Spleen (tissue), 11 donors: ENCODE measurements around the gene PKP4. TPM values are rescaled to one million over a fixed set of nuclear protein-coding genes. Genes with fewer than 3 reads are reported as not detected.

Source experiments
- DNase-seq: peaks from one replicate; pipeline ENCODE4 v3.0.0-alpha.2; 2020
- H3K27ac ChIP-seq, 8 donors: fragments of 200-600 bp; sonication (generic) in 7 of 8; 1 replicate in 4 of 8; 2 replicates in 4 of 8; pipeline versions ENCODE4 v1.5.0 to v1.8.0; 2016 to 2021; ENCODE audit warnings: inconsistent platforms in 4 of 8, mild to moderate bottlenecking in 4 of 8, moderate library complexity in 1 of 8
- H3K27me3 ChIP-seq, 7 donors: fragments of 200-600 bp; sonication (generic) in 6 of 7; replicated peaks in 1 of 7; 1 replicate in 4 of 7; 2 replicates in 3 of 7; pipeline versions ENCODE4 v1.5.0 to v1.8.0; 2016 to 2021; ENCODE audit warnings: inconsistent platforms in 3 of 7, mild to moderate bottlenecking in 1 of 7
- H3K36me3 ChIP-seq, 6 donors: fragments of 200-600 bp; sonication (generic) in 5 of 6; 1 replicate in 4 of 6; 2 replicates in 2 of 6; pipeline versions ENCODE4 v1.5.0 to v1.8.0; 2016 to 2021; ENCODE audit warnings: inconsistent platforms in 2 of 6
- H3K4me1 ChIP-seq, 6 donors: fragments of 200-600 bp; sonication (generic) in 5 of 6; 1 replicate in 3 of 6; 2 replicates in 3 of 6; pipeline versions ENCODE4 v1.5.0 to v1.8.0; 2016 to 2021; ENCODE audit warnings: inconsistent platforms in 3 of 6
- H3K4me3 ChIP-seq, 8 donors: fragments of 200-600 bp; sonication (generic) in 7 of 8; 1 replicate in 4 of 8; 2 replicates in 4 of 8; pipeline versions ENCODE4 v1.5.0 to v1.8.0; 2016 to 2021; ENCODE audit warnings: inconsistent platforms in 4 of 8, mild to moderate bottlenecking in 4 of 8, moderate library complexity in 2 of 8
- H3K9me3 ChIP-seq, 8 donors: fragments of 200-600 bp; sonication (generic) in 7 of 8; 1 replicate in 4 of 8; 2 replicates in 4 of 8; pipeline versions ENCODE4 v1.5.0 to v1.8.0; 2016 to 2021; ENCODE audit warnings: inconsistent platforms in 4 of 8
- CTCF ChIP-seq, 11 experiments: fragments of 200-600 bp in 7 of 11; fragments of 450-650 bp in 4 of 11; sonication (generic) in 4 of 11; IDR thresholded peaks in 8 of 11; conservative IDR thresholded peaks in 3 of 11; 1 replicate in 7 of 11; 2 replicates in 4 of 11; pipeline versions ENCODE4 v1.4.0 to v1.8.0; 2016 to 2021; ENCODE audit warnings: antibody characterized with exemption in 11 of 11, inconsistent platforms in 4 of 11, mild to moderate bottlenecking in 1 of 11
- POLR2A ChIP-seq, 3 donors: fragments of 450-650 bp; IDR thresholded peaks; one replicate each; pipeline ENCODE4 v1.5.1; 2017; ENCODE audit warnings: antibody characterized with exemption in 3 of 3, mild to moderate bottlenecking in 1 of 3
- POLR2AphosphoS5 ChIP-seq, 3 donors: sonication (generic); formaldehyde crosslinking; IDR thresholded peaks; one replicate each; pipeline ENCODE4 v1.5.1; 2017; ENCODE audit warnings: antibody characterized with exemption in 3 of 3
- WGBS, 5 donors: extraction: QIAGEN DNeasy Blood & Tissue Kit in 3 of 5; methylation state at CpG; one replicate each; pipeline versions ENCODE4 v1.1.5 to v1.1.7; 2013 to 2018; 5-methylcytosine and 5-hydroxymethylcytosine counted together
- intact Hi-C: fragments of 100-400 bp; cut with DNase I; formaldehyde crosslinking; loops from one replicate; pipeline ENCODE4 v1.15.0; 2023; ENCODE audit warnings: low total_unique reads
- polyA plus RNA-seq, 3 donors: library from polyadenylated mRNA; stranded (reverse); fragments of 200-250 nt; gene quantifications; one replicate each; pipeline ENCODE4 v1.2.1, GENCODE V29; 2013
- total RNA-seq, 7 donors: library from RNA; depleted of rRNA in 3 of 7; stranded (reverse); fragments of >200 nt in 3 of 7; fragmentation: NEBNext Ultra II Directional in 4 of 7; extraction: Animal tissue kit (Norgen Biotek cat#: 25700) in 4 of 7; gene quantifications; one replicate each; pipeline versions ENCODE4 v1.1.0 to v1.2.1, GENCODE V29; 2016 to 2021
- donor health status: healthy with polysubstance abuse.
- donor health status: DM: no; HTN: no; CAD: no; lungs with moderate emphysema.
- donor health status: DM: no; HTN: no; CAD: no.
- donor health status: Bipolar disorder and iron deficiency.
- donor health status: healthy.
- donor health status: DM: no; HTN: no; CAD: no.
- donor health status: DM: yes; HTN: yes; CAD: no.

The PKP4 gene
- total and polyA plus RNA-seq, 10 donors = 4.9 to 53.5 (median 29.2) TPM

GRCh38 chr2:158624961-158625360 is 168.2 kb downstream of the PKP4 start:
- Histone ChIP-seq H3K27me3 (no peaks in the 10 kb centered on the region), H3K4me3 (no peak overlapping the region), H3K27ac (no peak overlapping the region), H3K9me3 (no peaks in the 10 kb centered on the region), H3K36me3 (peaks cover 0 to 66% (median 5%) of the 10 kb centered on the region in 6 donors), H3K4me1 (no peaks in the 10 kb centered on the region)
- no peak for DNase-seq
- TF ChIP-seq CTCF (IDR thresholded peaks at IDR 0.05 in 8 of 11, conservative IDR thresholded peaks at IDR 0.05 in 3 of 11) (no peak), POLR2AphosphoS5 (IDR thresholded peaks at IDR 0.05) (no peak), POLR2A (IDR thresholded peaks at IDR 0.05) (no peak)
- intact Hi-C loops = no loop called here
- WGBS, 5 donors = 97% methylated on average over 19 of the region's 19 CpGs

GRCh38 chr2:158629116-158629515 is 172.4 kb downstream of the PKP4 start:
- TF ChIP-seq POLR2A (IDR thresholded peaks at IDR 0.05) (no peak), CTCF (IDR thresholded peaks at IDR 0.05 in 8 of 11, conservative IDR thresholded peaks at IDR 0.05 in 3 of 11) (no peak), POLR2AphosphoS5 (IDR thresholded peaks at IDR 0.05) (no peak)
- WGBS, 5 donors = 67 to 81% (median 77%) methylated on average over 5 of the region's 5 CpGs
- Histone ChIP-seq H3K36me3 (peaks cover 0 to 65% (median 11%) of the 10 kb centered on the region in 6 donors), H3K27ac (no peak overlapping the region), H3K4me1 (no peaks in the 10 kb centered on the region), H3K9me3 (no peaks in the 10 kb centered on the region), H3K4me3 (no peak overlapping the region), H3K27me3 (no peaks in the 10 kb centered on the region)
- intact Hi-C loops = no loop called here
- no peak for DNase-seq

GRCh38 chr2:158633261-158633660 is 176.5 kb downstream of the PKP4 start:
- Histone ChIP-seq H3K27me3 (no peaks in the 10 kb centered on the region), H3K9me3 (no peaks in the 10 kb centered on the region), H3K4me1 (no peaks in the 10 kb centered on the region), H3K27ac (no peak overlapping the region), H3K36me3 (peaks cover 0 to 62% (median 9%) of the 10 kb centered on the region in 6 donors), H3K4me3 (no peak overlapping the region)
- no peak for TF ChIP-seq POLR2A (IDR thresholded peaks at IDR 0.05)
- intact Hi-C loops = no loop called here
- WGBS, 5 donors = 92 to 97% (median 95%) methylated on average over 2 of the region's 2 CpGs
- no peak for DNase-seq

GRCh38 chr2:158634627-158635026 is 177.9 kb downstream of the PKP4 start:
- H3K27ac ChIP-seq = no peak overlapping the region
- H3K27me3 ChIP-seq = no peaks in the 10 kb centered on the region
- H3K36me3 ChIP-seq = peaks cover 0 to 63% (median 9%) of the 10 kb centered on the region in 6 donors
- no peaks in the 10 kb centered on the region for H3K4me1 ChIP-seq
- WGBS, 5 donors = 77 to 88% (median 82%) methylated on average over 5 of the region's 5 CpGs
- H3K4me3 ChIP-seq = no peak overlapping the region
- DNase-seq = no peak
- TF ChIP-seq CTCF (IDR thresholded peaks at IDR 0.05 in 8 of 11, conservative IDR thresholded peaks at IDR 0.05 in 3 of 11) = no peak
- no peak for TF ChIP-seq POLR2AphosphoS5 (IDR thresholded peaks at IDR 0.05)
- TF ChIP-seq POLR2A (IDR thresholded peaks at IDR 0.05) = no peak
- no peaks in the 10 kb centered on the region for H3K9me3 ChIP-seq
- intact Hi-C loops = no loop called here
